HG02798 (cell line): ENCODE data around the gene LUC7L3.

ENCODE experiments used
- ATAC-seq: cut with Tn5 transposase; IDR thresholded peaks from one replicate; pipeline ENCODE4 v1.9.1; 2021; ENCODE audit warnings: mild to moderate bottlenecking; ENCODE audit not compliant: unreplicated experiment, poor library complexity

LUC7L3 gene

DNA sequence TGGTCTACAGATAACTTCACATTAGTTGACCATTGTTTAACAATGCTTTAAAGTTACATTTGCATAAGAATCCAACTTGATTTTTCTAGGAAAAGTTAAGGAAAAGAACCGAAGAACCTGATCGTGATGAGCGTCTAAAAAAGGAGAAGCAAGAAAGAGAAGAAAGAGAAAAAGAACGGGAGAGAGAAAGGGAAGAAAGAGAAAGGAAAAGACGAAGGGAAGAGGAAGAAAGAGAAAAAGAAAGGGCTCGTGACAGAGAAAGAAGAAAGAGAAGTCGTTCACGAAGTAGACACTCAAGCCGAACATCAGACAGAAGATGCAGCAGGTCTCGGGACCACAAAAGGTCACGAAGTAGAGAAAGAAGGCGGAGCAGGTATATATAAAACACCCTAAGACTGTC, 26.2 kb downstream of the LUC7L3 start:
- no peak for ATAC-seq

- no peak for ATAC-seq
Observed at GRCh38 chr17:50749245-50749644, 29.8 kb downstream of the LUC7L3 start.

DNA sequence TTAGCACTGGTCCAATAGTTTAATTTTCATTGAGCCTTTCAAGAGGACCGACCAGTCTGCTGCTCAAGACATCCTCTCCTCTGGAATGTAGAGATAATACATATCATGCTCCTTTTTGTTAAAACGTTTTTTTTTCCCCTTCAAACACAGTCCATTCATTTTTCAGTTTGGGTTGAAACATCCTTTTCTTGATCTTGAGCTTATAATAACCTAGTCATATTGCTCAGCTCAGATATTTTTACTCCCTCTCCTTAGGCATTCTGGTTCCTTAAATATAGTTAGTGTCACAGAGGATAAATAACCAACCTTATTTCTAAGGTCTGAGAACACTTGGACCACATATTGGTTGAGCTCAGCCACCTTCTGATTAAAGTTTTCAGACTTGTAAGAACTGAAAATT, 35.1 kb downstream of the LUC7L3 start:
- no peak for ATAC-seq

DNA sequence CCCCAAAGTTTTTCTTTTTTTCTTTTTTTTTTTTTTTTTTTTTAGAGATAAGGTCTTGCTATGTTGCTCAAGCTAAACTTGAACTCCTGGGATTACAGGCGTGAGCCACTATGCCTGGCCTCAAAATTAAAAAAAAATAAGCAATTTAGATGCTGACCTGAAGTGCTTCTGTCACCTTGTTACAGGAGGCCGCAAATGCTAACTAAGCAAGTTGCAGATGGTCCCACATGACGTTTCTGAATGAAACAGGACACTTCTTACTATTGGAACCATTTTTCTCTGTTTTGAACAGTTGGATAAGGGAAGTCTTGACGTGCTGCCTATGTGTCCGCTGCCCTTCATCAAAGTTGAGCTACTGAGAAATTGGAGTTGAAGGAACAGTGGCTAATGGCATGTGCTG, 39.1 kb downstream of the LUC7L3 start:
- ATAC-seq, result no peak

- ATAC-seq, result no peak
Observed at GRCh38 chr17:50758989-50759544, 39.7 kb downstream of the LUC7L3 start.

DNA sequence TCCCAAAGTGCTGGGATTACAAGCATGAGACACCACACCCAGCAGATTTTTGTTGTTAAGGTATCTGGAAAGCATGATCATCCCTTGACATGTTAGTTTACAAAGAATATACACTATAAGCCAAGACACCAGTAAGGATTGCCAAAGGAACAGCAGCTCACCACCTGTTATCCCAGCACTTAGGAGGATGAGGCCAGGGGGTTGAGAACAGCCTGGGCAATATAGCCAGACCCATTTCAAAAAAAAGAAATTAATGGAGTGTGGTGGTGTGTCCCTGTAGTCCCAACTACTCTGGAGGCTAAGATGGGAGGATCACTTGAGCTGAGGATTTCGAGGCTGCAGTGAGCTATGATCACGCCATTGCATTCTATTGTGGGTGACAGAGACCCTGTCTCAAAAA, 42.8 kb downstream of the LUC7L3 start:
- ATAC-seq, result no peak

DNA sequence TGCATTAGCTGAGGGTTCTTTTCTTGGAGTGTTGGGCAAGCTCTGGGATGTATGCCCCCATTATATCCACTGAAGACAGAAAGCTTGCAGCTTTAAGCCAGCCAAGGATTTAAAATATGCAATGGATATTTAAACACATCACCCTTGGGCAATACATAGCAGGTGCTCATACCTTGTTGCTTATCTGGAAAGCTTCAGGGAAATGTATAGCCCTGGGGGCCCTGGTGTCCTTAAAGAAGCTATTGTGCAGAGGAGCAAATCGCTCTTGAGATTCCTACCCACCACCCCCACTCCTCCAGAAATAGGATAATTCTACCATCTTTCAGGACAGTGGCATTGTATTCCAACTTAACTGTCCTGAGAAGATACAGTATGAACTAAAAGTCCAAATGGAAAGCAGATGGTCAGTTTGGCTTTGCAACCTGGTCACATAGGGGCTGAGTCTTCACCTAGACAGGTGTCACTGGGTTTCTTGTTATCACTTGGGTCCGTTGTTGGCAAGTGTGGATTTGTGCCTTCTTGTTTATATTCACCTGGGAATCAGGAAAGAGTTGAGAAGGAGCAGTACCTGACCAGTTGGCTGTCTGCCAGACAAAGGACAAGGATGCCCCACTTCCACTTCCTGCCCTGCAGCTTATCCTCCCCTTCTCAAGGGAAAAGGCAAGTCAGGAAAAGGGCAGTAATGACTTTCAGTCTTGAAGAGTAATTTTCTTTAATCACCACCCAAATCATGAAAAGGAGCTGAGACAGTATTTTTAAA, 44.5 kb downstream of the LUC7L3 start:
- no peak for ATAC-seq

GRCh38 chr17:50764734-50765149, 45.3 kb downstream of the LUC7L3 start:
- ATAC-seq, result no peak

DNA sequence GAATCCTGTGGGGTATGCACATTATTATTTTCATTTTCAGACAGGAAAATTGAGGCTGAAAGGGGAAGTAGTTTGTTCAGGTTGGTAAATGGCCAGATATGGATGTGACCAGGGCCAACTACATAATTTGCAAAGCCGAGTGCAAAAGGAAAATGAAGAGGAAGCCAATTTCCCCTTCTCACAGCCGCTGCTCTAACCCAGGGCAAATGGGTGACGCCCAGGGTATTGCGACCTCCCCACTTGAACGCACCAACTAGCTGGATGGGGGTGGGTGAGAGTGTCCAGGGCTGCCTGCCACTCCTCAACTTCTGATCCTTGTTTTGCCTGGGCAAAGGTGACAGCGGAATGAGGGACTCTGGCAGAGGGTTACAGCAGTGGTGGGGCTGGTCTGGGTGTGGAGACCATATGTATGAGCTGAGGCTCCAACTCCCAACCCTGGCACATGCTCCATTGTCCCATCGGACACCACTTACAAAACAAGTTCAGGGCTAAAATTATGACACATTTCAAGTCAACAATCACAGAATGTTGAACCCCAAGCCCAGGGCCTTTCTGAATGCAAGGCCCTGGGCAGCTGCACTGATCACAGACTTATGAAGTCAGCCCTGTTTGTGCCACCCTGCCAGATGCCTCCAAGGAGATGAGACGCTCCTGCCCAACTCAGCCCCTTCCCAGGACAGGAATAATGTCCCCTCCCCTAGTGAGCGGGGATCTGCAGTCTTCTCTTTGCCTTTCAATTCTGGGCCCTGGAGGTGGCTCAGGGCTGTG, 46.2 kb downstream of the LUC7L3 start:
- ATAC-seq, result peak; percentile 42

DNA sequence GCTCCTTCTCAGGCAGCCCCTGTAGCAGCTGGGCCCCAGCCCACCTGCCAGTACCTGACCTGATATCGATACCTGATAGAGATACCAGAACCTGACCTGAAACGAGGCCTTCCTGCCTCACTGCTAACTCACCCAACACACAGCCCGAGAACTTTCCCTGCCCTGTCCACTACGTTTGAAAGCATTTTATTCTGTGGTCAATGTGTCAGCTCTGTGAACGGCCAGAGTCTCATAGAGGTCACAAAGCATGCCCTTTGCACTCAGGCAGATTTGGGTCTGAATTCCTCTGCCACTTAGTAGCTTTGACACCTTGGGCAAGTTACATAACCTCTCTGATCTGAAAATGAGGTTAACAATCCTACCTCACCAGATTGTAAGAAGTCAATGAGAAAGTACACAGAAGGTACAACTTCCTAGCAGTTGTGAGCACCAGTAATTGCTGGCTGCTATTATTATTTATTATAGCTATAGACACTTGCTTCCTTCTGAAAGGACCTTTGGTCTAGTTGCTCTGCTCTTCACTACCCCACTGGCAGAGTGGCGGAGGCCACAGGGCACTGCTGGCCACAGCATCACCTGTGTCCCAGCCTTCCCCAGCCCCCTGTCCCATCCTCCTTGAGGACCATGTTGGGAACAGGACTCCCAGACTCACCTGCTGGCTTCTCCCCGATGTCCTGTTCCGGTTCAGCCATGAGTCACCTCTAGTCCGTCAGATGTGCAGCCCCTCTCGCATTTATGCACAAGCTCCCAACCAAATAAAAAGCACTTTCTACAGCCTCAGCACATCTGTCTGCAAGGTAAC, 47.0 kb downstream of the LUC7L3 start:
- no peak for ATAC-seq

DNA sequence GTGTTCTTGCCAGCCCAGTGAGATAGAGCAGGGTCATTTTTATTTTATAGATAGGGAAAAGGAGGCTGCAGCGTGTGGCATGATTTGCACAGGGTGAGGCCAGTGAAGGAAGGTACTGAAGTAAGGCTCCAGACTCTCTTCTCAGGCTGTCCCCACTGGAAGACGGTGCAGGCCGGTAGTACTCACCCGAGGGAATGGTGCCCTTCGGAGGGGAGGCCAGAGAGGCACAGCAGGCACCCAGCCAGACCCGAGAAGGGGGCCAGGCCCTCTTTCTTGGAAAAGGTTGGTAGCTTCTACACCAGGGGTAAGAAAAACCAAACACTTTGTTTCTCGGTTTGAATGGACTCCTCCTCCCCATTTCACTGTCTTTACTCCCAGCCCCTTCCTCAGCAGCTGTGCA, 47.6 kb downstream of the LUC7L3 start:
- ATAC-seq, result no peak

GRCh38 chr17:50767446-50767845, 48.0 kb downstream of the LUC7L3 start, which contains the start of gene ANKRD40CL:
ANKRD40CL (minus strand) TSS chr17:50767518; CDS start chr17:50766913, 605 bp downstream.
- ATAC-seq, result no peak

DNA sequence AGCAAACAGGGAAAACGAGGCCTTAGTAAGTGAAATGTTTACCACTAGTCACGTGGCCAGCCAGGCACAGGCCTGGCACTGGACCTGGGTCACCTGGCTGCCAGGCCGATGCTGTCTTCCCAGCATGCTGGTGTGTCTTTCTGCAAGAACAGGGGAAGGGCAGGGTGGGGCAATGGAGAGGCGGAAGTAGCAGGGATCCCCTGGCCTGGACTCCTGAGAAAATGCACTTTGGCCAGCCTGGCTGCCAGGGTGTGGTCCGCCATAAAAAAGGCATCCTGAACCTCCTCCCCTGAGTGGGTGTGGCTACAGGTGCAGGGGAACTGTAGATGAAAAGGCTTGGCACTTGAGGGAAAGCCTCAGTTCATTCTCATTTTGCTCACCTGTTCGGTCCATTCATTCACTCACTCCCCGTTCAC, 49.0 kb downstream of the LUC7L3 start:
- ATAC-seq, result no peak

- no peak for ATAC-seq
Observed at GRCh38 chr17:50769884-50770283, 50.5 kb downstream of the LUC7L3 start.

DNA sequence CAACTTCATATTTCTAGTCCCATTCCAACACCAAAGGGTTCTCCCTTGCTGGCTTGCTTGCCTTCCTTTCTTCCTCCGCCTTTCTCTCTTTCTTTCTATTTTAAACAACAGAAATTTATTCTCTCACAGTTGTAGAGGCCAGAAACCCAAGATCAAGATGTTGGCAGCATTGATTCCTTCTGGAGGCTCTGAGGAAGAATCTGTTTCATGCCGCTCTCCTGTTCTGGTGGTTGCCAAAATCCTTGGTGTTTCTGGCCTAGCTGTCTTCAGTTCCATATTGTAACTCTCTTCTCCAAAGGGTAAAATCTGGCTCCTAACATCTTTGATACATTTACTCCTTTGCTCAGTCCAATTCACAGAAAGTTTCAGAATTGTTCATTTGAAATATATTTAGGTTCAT, 50.9 kb downstream of the LUC7L3 start:
- ATAC-seq, result no peak

DNA sequence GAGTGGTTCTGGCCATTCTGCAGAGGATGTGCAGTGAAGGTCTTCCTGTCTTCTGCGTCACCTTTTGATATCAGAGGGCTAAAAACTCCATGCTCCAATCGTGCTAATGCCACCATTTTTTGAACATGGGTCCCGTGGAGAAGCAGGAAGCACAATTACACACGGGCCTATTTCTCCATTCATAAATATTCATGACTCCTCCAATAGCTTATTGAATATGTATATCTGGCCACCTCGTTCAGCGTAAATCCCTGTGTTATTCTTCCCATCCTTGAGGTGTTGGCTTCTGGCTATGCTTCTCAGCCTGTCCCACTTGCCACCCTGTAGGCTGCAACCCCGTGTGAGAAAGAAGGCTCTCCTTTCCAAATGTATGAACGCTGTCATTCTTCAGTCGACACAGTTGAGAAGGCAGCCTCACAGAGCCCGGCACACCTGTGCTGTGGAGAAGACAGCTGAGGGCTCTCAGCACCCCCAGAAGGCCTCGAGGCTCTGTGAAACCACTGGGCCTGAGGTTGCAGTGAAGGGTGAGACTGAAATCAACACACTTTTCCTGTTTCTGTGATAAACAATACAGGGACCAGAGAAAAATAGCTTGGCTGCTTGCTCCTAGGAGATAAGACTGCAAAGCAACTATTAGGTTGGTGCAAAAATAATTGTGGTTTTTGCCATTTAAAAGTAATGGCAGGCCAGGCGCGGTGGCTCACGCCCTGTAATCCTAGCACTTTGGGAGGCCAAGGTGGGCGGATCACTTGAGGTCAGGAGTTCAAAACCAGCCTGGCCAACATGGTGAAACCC, 52.8 kb downstream of the LUC7L3 start:
- ATAC-seq, result peak; percentile 93

- ATAC-seq, result no peak
Observed at GRCh38 chr17:50774225-50774803, 54.9 kb downstream of the LUC7L3 start.

DNA sequence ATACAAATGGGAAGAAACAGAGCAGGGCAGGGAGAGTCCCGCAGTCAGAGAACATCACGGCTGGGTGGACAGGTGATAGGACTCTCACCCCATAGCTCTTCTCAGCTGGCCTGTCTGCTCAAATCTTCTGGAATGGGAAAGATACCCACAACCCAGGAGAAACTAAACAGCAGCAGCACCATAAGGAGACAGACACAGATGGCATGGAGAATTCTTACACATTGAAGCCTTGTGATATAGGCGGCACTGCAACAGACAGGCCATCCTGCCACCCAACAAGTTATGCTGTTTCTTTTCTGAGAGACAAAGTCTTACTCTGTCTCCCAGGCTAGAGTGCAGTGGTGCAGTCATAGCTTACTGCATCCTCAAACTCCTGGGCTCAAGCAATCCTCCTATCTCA, 56.5 kb downstream of the LUC7L3 start:
- no peak for ATAC-seq

- no peak for ATAC-seq
Observed at GRCh38 chr17:50778471-50778870, 59.1 kb downstream of the LUC7L3 start.
